Breast epithelium (tissue), 3 donors: ENCODE results near the gene ACBD7.

ENCODE experiments used
- POLR2A ChIP-seq: fragments of 450-650 bp; IDR thresholded peaks from one replicate; pipeline ENCODE4 v1.6.1; 2016; ENCODE audit warnings: antibody characterized with exemption, mild to moderate bottlenecking, moderate library complexity
- POLR2AphosphoS5 ChIP-seq, 3 donors: sonication (generic); formaldehyde crosslinking; IDR thresholded peaks; one replicate each; pipeline ENCODE4 v1.6.1; 2017; ENCODE audit warnings: antibody characterized with exemption in 3 of 3
- TF ChIP-seq, protein P1 (sequence below), 3 donors: fragments of 450-650 bp; IDR thresholded peaks; one replicate each; pipeline ENCODE4 v1.5.1; 2016 to 2017; ENCODE audit warnings: antibody characterized with exemption in 3 of 3, mild to moderate bottlenecking in 3 of 3, moderate library complexity in 3 of 3

DNA sequence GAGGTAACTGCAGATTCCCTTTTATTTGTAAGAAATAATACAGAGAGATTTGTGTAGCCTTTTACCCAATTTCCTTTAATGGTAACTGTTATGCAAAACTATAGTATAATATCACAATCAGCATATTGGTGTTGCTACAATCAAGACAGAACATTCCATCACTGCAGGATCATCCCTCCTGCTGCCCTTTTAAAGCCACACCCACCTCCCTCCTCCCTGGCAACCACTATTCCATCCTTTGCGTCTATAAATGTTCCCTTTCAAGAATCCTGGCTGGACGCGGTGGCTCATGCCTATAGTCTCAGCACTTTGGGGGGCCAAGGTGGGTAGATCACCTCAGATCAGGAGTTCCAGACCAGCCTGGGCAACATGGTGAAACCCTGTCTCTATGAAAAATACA lies 13.2 kb downstream of the ACBD7 start:
- TF ChIP-seq, protein P1, sequence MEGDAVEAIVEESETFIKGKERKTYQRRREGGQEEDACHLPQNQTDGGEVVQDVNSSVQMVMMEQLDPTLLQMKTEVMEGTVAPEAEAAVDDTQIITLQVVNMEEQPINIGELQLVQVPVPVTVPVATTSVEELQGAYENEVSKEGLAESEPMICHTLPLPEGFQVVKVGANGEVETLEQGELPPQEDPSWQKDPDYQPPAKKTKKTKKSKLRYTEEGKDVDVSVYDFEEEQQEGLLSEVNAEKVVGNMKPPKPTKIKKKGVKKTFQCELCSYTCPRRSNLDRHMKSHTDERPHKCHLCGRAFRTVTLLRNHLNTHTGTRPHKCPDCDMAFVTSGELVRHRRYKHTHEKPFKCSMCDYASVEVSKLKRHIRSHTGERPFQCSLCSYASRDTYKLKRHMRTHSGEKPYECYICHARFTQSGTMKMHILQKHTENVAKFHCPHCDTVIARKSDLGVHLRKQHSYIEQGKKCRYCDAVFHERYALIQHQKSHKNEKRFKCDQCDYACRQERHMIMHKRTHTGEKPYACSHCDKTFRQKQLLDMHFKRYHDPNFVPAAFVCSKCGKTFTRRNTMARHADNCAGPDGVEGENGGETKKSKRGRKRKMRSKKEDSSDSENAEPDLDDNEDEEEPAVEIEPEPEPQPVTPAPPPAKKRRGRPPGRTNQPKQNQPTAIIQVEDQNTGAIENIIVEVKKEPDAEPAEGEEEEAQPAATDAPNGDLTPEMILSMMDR (IDR thresholded peaks at IDR 0.05) = no peak
- TF ChIP-seq POLR2A (no peak), POLR2AphosphoS5 (IDR thresholded peaks at IDR 0.05) (no peak)
